Measurements from ENCODE around the gene TAF6L.
A peak's percentile ranks its signal among the peaks of the same experiment; 100 is the strongest.
"Not testable (repeated sequence)": the region's sequence is repeated elsewhere in the genome, so short reads cannot be mapped to it uniquely, and the experiment has no call there.

Gene TAF6L

DNA sequence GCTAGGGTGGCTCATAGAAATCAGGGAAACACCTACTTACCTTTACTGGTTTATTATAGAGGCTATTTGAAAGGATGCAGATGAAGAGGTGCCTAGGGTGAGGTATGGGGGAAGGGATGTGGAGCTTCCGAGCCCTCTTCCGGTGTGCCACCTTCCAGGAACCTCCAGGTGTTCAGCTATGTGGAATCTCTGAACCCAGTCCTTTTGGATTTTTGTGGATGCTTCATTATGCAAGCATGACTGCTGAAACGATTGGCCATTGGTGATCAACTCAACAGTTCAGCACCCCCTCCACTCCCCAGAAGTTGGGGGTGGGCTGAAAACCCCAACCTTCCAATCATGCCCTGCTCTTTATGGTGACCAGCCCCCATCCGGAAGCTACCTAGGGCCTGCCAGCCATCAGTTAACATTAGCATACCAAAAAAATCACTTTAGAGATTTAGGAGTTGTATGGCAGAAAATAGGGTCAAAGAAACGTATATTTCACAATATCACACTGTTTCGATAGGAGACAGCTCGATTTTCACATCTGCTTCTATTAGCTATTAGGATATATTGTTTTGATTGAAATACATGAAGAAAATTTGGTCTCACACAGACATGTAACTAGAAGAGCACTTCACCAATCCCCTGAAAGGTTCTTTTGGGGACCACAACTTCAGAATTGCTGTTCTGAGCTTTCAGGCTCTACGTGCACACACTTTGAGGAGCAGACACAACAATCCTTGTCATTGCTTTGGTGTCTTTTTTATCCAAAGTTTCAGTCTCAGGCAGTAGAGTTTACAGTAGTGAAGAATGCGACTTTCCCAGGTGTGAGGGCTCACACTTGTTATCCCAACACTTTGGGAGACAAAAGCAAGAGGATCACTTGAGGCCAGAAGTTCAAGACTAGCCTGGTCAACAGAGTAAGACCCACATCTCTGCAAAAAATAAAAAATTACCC, 13.1 kb upstream of the TAF6L start:
- DNase-seq (ENCODE audit: low spot score) (no peak), FAIRE-seq (no peak)

GRCh38 chr11:62760867-62761227, 10.3 kb upstream of the TAF6L start:
- FAIRE-seq; DNase-seq (ENCODE audit: low spot score): not testable (repeated sequence)

DNA sequence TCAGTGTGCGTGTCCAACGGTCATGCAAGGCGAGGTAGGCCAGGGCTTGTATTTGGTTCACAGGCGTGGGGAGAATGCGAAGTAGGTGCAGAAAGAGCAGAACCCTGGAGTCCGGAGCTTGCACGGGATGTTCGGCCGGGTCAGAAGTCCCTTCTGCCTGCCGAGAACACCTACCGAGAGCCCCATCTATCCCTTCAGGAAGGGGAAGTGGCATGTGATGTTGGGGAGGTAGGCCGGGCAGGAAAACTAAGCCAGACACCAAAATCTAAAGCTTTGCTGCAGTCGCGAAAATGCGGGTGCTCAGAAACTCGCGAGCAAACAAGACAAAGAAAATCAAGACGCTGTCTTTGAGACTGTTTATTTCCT, 435 bp upstream of the TAF6L start:
- DNase-seq (ENCODE audit: low spot score) (no peak), FAIRE-seq (no peak)

DNA sequence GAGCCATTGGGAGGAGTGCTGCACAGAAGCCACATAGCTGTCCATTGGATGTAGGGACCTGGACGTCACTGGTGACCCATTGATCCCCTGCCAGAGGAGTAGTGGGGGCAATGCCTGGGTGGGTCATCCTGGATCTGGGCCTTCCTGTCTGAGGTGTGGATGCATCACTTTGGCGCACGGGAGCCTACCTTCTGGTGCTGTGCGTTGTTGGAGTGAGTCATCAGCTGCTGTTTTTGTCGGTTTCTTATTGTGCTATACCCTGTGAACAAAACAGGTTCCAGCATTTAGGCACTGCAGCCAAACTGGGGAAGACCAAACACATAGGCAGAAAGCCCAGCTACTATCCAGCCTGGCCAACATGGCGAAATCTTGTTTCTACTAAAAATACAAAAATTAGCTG, 3.2 kb downstream of the TAF6L start:
- FAIRE-seq (no peak), DNase-seq (ENCODE audit: low spot score) (no peak)

DNA sequence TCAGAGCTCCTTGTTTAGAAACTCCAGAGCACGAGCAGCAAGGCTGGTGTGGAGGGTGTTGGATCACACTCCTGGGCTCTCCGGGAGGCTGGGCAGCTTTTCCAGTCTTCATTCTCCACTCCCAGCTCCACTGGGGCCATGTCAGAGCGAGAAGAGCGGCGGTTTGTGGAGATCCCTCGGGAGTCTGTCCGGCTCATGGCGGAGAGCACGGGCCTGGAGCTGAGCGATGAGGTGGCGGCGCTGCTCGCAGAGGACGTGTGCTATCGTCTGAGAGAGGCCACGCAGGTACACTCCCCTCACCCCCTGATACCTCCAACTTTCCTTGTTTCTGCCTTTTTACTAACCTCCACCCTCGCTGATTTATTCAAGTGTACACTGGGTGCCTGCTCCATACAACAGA, 4.5 kb downstream of the TAF6L start:
- DNase-seq (ENCODE audit: low spot score), result no peak
- FAIRE-seq, result no peak

DNA sequence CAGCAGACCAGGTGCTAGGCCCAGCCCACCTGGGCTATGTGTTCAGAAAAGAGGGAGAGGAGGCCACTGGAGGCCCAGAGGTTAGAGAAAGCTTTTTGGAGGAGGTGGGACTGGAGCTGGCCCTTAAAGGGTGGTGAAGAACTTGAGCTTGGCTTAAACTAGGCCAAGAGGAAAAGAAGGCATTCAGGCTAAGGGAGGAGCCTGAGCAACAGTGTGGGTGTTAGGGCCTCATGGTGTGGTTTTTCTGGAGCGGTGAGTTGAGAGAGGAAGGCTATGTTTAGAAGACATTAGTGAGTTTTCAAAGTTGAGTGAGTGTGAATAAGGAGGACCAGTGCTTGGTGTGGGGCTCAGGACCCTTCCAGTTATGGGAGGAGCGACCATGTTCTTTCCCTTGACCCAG, 6.2 kb downstream of the TAF6L start:
- DNase-seq (ENCODE audit: low spot score) (no peak), FAIRE-seq (no peak)

GRCh38 chr11:62778441-62778840, 7.2 kb downstream of the TAF6L start:
- no peak for FAIRE-seq

DNA sequence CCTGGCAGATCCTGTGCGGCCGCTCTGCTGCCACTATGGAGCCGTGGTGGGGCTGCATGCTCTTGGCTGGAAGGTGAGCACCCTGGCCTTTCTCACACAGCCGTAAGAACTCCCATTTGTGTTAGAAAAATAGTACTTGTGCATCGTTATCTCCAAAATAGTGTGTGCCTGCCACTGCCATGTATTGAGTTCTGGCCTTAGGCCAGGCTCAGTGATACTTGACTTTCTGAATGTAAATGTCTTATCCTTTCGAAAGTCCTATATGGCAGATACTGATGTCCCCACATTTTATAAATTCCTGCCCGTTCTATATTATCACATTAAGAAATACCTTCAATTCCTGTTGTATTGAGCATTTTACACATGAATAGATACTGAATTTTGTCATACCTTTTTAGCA, 11.6 kb downstream of the TAF6L start:
- FAIRE-seq, result no peak
- no peak for DNase-seq (ENCODE audit: low spot score)

More at GRCh38 chr11:62778441-62778840, 7.2 kb downstream of the TAF6L start:
- DNase-seq (ENCODE audit: low spot score), result no peak

- DNase-seq (ENCODE audit: low spot score), result peak; percentile 66
- no peak for FAIRE-seq
Observed at GRCh38 chr11:62786318-62787004, 15.3 kb downstream of the TAF6L start.

DNA sequence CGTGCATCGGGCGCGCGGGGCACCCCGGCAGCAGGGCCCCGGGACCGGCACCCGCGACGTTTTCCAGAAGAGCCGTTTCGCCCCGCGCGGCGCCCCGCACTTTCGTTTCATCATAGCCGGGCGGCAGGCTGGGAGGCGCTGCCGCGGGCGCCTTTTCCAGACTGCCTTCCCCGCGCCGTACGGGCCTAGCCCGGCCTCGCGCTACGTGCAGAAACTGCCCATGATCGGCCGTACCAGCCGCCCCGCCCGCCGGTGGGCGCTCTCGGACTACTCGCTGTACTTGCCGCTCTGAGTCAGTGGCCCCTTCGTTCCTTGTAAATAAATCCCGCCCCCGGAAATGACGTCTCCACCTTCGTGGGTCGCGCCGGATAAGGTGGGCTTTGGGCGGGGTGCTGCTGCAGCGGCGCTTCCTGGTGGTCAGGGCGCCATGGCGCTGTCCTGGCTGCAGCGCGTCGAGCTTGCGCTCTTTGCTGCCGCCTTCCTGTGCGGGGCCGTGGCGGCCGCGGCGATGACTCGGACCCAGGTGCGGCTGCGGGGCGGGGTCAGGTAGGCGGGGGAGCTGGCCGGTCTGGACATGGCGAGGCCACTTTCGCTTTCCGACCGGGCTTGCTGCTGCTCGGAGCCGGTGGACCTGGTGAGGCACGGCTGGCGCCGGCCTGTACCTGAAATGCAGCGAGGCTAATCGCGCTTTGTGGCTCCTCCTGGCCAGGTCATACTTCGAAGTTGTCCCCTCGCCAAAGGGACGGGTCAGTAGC, 16.0 kb downstream of the TAF6L start, which contains the start of gene TMEM179B:
Gene TMEM179B (plus strand): TSS at position 398 of the 755 bp plus-strand sequence. CDS start 30 bp downstream, at position 428.
- DNase-seq (ENCODE audit: low spot score) (peak; percentile 91), FAIRE-seq (peak; percentile 7)

DNA sequence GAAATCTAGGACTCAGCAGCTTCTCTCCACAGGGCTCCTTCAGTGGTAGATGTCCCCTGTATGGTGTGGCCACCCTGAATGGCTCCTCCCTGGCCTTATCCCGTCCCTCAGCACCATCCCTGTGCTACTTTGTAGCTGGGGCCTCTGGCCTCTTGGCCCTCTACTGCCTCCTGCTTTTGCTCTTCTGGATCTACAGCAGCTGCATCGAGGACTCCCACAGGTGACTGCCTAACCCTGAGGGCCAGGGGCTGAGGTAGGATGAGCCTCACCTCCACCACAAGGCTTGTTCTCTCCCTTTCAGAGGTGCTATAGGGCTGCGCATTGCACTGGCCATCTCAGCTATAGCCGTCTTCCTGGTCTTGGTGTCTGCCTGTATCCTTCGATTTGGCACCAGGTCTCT, 17.8 kb downstream of the TAF6L start:
- no peak for DNase-seq (ENCODE audit: low spot score)
- no peak for FAIRE-seq

DNA sequence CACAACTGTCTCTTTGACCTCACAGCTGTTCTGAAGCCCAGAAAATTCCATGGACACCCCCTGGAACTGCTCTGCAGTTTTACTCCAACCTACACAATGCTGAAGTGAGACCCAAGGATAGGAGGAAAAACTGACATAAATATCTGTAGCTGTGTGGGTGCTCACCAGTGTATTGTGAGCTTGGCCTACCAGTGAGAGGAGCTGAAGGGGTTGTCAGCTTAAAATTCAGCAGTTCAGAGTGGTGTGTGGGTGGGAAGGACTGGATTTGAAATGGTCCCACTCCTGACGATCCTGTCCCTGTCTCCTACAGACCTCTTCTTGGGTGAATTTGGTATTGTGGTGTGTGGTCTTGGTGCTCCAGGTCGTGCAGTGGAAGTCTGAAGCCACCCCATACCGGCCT, 18.4 kb downstream of the TAF6L start:
- DNase-seq (ENCODE audit: low spot score) (no peak), FAIRE-seq (no peak)

- FAIRE-seq, result no peak
Observed at GRCh38 chr11:62791501-62792201, 20.5 kb downstream of the TAF6L start, which contains the start of gene TMEM223. TSS of gene TMEM223 (minus strand) at chr11:62792006. CDS start at chr11:62791994, 12 bp downstream.

DNA sequence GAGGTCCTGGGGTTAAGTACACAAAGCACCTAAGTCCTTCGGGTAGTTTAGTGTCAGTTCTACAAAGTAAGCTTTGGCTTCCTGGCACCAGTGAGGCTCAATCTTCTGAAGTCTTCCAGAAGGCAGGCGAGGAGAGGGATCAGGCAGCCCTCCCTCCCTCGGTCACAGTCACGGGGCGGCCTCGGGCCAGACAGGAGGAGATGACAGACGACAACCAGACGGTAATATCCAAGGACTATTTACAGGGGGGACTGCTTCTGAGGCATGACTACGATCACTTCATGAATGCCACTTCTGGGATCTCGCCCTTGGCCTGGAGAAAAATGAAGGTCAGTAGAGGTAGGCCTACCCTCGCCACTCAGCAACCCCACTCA, 21.0 kb downstream of the TAF6L start:
- FAIRE-seq, result no peak
- no peak for DNase-seq (ENCODE audit: low spot score)

More at GRCh38 chr11:62791501-62792201, 20.5 kb downstream of the TAF6L start, which contains the start of gene TMEM223:
- peak; percentile 55 for DNase-seq (ENCODE audit: low spot score)

GRCh38 chr11:62794201-62794775, 23.1 kb downstream of the TAF6L start:
- DNase-seq (ENCODE audit: low spot score) (no peak), FAIRE-seq (no peak)

GRCh38 chr11:62796281-62796680, 25.1 kb downstream of the TAF6L start:
- FAIRE-seq, result no peak
- DNase-seq (ENCODE audit: low spot score), result no peak

DNA sequence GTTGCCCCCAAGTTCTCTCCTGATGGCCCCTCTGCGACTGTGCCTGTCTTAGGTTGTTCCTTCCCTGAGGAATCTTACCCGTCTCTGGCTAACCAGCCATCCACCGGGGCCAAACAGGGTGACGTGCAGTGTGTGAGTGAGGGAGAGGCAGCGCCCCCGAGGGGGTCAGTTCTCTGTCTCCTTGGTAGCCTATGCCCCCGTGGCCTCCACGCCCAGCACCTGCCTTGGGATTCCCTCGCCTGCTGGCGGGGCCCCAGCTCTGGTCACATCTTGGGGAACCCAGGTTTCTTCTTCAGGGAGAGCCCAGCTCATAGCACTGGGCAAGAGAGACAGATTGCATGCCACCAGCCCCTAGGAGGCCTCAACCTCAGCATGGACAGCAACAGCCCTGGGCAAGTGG, 28.3 kb downstream of the TAF6L start:
- FAIRE-seq (no peak), DNase-seq (ENCODE audit: low spot score) (no peak)

DNA sequence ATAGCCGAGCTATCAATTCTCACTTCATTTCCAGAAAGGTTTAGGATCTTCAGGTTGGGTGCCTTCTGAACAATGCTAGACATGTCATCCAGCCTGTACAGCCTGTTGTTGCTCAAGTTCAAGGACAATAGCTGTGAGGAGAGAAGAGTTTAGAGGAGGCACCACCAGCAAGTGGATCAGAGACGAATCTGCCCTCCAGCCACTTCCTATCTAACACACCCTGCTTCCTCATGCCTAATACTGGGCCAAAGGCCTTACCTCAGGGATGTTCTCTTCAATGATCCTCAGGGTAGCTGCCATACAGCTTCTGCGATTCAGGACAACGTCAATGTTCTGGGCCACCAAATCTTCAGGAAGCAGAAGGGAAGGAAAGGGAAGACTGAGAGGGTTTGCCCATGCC, 29.9 kb downstream of the TAF6L start:
- DNase-seq (ENCODE audit: low spot score) (no peak), FAIRE-seq (no peak)

DNA sequence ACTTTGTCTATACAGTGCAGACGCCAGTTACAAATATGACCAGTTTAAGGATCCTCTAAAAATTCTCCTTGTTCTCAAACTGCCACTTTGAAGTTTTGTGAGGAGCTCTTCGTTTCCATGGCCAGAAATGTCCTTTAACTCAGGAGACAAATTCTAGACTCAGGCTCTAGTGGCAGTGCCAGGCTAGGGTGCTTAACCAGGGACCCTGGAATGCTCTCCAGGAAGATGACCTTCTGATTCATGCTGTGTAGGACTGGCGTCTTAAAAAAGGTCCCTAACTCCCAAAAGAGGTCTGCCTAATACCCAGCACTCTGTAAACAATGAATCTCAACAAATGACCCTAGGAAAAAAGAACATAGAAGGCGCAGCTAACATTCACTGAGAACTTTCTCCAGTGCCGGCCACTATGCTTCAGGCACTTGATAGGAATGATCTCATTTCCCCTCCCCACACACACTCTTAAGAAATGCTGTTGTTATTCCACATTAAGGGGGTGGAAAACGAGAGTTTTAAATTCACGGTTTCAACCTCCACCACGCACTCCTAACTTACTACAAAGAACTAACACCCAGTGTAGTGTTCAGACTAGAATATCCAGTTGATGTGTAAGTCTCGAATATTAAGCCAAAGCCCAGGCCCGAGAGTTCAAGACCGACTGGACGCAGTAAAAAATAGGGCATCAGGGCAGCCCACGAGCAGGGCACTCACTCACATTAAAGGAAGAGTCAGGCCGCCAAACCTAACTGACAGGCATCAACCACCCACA, 33.3 kb downstream of the TAF6L start:
- FAIRE-seq (no peak), DNase-seq (ENCODE audit: low spot score) (no peak)

Measured in RCC 7860 (cell line).